Measurements from ENCODE around the gene AGMAT. TPM values are rescaled to one million over a fixed set of nuclear protein-coding genes. Genes with fewer than 3 reads are reported as not detected.
A peak's percentile ranks its signal among the peaks of the same experiment; 100 is the strongest.

Gene AGMAT
- total and polyA plus RNA-seq, 9 of the 15 experiments (the other 6 are each of a cell fraction or from before 2014, with no cell fraction given) = not detected

- TF ChIP-seq ZNF512 (tag; IDR thresholded peaks at IDR 0.05) (0 out of 2 replicates have a peak, but pooled peaks have one; percentile 23), SRSF9 (IDR thresholded peaks at IDR 0.05; ENCODE audit: borderline replicate concordance, low read depth, low read length) (no peak), AFF4 (CRISPR knock-in tag; IDR thresholded peaks at IDR 0.05) (0 out of 2 replicates have a peak, but pooled peaks have one; percentile 50), TEAD1 (CRISPR knock-in tag; IDR thresholded peaks at IDR 0.05) (no peak), SRSF3 (IDR thresholded peaks at IDR 0.05; ENCODE audit: insufficient read depth, low read length) (no peak), ZNF696 (CRISPR knock-in tag; conservative IDR thresholded peaks at IDR 0.05) (no peak), ZBTB34 (CRISPR knock-in tag; IDR thresholded peaks at IDR 0.05) (no peak), TRIM24 (IDR thresholded peaks at IDR 0.05) (no peak), BRCA1 (IDR thresholded peaks at IDR 0.05) (no peak), BRCA1 (CRISPR knock-in tag; IDR thresholded peaks at IDR 0.05) (no peak), MAZ (CRISPR knock-in tag; conservative IDR thresholded peaks at IDR 0.05 in 1 of 2, IDR thresholded peaks at IDR 0.05 in 1 of 2) (no peak), RBM14 (IDR thresholded peaks at IDR 0.05; ENCODE audit: borderline replicate concordance, insufficient read depth, low read depth, low read length) (no peak), SMAD3 (CRISPR knock-in tag; conservative IDR thresholded peaks at IDR 0.05) (no peak), SAP30 (IDR thresholded peaks at IDR 0.05; ENCODE audit: borderline replicate concordance, insufficient read depth, low read depth, low read length, poor library complexity, severe bottlenecking) (peak; percentile 53), NR4A1 (CRISPR knock-in tag; IDR thresholded peaks at IDR 0.05) (no peak), NR4A1 (tag; IDR thresholded peaks at IDR 0.05) (no peak)
Measured at GRCh38 chr1:15525050-15526020, 59.5 kb downstream of the AGMAT start (continued).

All from K562 (cell line).